Activated naive CD4-positive, alpha-beta T cell treated with anti-CD3 and anti-CD28 coated beads, Interleukin-2, amount 10 ng/mL, durations not matched to agents 7 days and 5 days (primary cell): ENCODE results near the gene STIP1.

Experiments
- CTCF ChIA-PET: fragments of 350-600 bp; sonication (Branson Sonifier 250); formaldehyde crosslinking; loops from one replicate; lab custom pipeline; 2021; ENCODE audit warnings: antibody characterized with exemption; lab: Charles Lee
- DNase-seq: peaks from one replicate; pipeline ENCODE4 v3.0.0-alpha.2; 2020
- H3K27ac Mint-ChIP-seq: one replicate; pipeline ENCODE4 v1.8.0; 2021; ENCODE audit warnings: mild to moderate bottlenecking, moderate library complexity, mixed read lengths
- H3K27me3 Mint-ChIP-seq: one replicate; pipeline ENCODE4 v1.8.0; 2021; ENCODE audit warnings: mild to moderate bottlenecking, mixed read lengths
- H3K36me3 Mint-ChIP-seq: one replicate; pipeline ENCODE4 v1.8.0; 2021; ENCODE audit warnings: mixed read lengths
- H3K4me1 Mint-ChIP-seq: one replicate; pipeline ENCODE4 v1.8.0; 2021; ENCODE audit warnings: mixed read lengths
- H3K4me3 Mint-ChIP-seq: one replicate; pipeline ENCODE4 v1.8.0; 2021; ENCODE audit warnings: mild to moderate bottlenecking, moderate library complexity, mixed read lengths
- H3K9me3 Mint-ChIP-seq: one replicate; pipeline ENCODE4 v1.8.0; 2021; ENCODE audit warnings: mixed read lengths

STIP1 gene

GRCh38 chr11:64165842-64166635, 19.9 kb upstream of the STIP1 start, which contains the start of gene MACROD1:
Gene MACROD1 (minus strand): TSS chr11:64166113. CDS start chr11:64165994, 119 bp downstream.
- CTCF ChIA-PET, result interaction anchor here (1.1 to 1.7 kb wide), 3 partner anchors 13 to 28 kb away, joined by 3 to 5 read pairs (median 5); no protein-coding TSS in a partner anchor
- DNase-seq, result peak; percentile 91
- Mint-ChIP-seq H3K27me3 (no peaks in the 10 kb centered on the region), H3K27ac (peak within 1 kb of the TSS; percentile 83), H3K4me1 (peaks cover 13% of the 10 kb centered on the region), H3K36me3 (no peaks in the 10 kb centered on the region), H3K4me3 (peak within 1 kb of the TSS; percentile 89), H3K9me3 (no peaks in the 10 kb centered on the region)

- DNase-seq, result no peak
- Mint-ChIP-seq H3K4me3 (no peak overlapping the region), H3K27me3 (no peaks in the 10 kb centered on the region), H3K9me3 (peaks cover 6% of the 10 kb centered on the region), H3K4me1 (peaks cover 7% of the 10 kb centered on the region), H3K27ac (no peak overlapping the region), H3K36me3 (peaks cover 4% of the 10 kb centered on the region)
- CTCF ChIA-PET, result interaction anchor here (0.6 to 1.8 kb wide), 3 partner anchors 18 to 183 kb away, joined by 3 to 7 read pairs (median 4); no protein-coding TSS in a partner anchor
Measured at GRCh38 chr11:64170419-64170818, 15.6 kb upstream of the STIP1 start.

- peaks cover 21% of the 10 kb centered on the region for H3K4me1 Mint-ChIP-seq
- no peak for DNase-seq
- H3K9me3 Mint-ChIP-seq, result peaks cover 6% of the 10 kb centered on the region
- no peak overlapping the region for H3K4me3 Mint-ChIP-seq
- no peak overlapping the region for H3K27ac Mint-ChIP-seq
- H3K27me3 Mint-ChIP-seq, result no peaks in the 10 kb centered on the region
- CTCF ChIA-PET, result no interaction called here
- peaks cover 15% of the 10 kb centered on the region for H3K36me3 Mint-ChIP-seq
Measured at GRCh38 chr11:64173616-64174355, 12.2 kb upstream of the STIP1 start.

DNA sequence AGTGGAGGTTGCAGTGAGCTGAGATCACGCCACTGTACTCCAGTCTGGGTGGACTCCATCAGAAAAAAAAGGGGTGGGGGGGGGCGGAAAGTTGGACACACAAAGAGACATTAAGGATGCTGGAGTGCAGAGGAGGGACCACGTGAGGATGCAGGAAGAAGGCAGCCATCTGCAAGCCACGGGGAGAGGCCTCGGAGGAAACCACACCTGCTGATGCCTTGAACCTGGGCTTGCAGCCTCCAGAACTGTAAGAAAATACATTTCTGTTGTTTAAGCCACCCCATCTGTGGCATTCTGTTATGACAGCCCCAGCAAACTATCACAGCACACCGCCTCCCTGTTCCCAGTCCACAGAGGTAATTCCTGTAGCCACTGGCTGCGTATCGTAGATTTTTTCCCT, 9.2 kb upstream of the STIP1 start:
- H3K4me1 Mint-ChIP-seq, result peaks cover 32% of the 10 kb centered on the region
- DNase-seq, result peak; percentile 51
- peaks cover 18% of the 10 kb centered on the region for H3K36me3 Mint-ChIP-seq
- no peaks in the 10 kb centered on the region for H3K27me3 Mint-ChIP-seq
- no peak overlapping the region for H3K4me3 Mint-ChIP-seq
- H3K9me3 Mint-ChIP-seq, result peaks cover 6% of the 10 kb centered on the region
- peak overlapping the region; percentile 83 for H3K27ac Mint-ChIP-seq
- CTCF ChIA-PET, result no interaction called here

DNA sequence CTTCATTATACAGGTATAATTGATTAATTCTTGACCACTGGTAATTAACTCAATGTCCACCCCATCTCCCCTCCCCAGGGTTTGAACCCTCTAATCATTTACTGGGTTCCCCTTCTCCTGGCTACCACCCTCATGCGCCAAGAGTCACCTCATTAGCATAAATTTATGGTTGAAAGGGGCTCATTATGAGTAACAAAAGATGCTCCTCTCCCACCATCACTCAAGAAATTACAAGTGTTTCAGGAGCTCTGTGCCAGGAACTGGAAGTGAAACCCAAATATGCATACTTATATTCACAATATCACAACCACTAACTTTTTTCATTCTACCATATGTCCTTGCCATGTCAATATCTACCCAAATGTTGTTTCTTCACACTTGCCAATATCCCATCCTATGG, 7.8 kb upstream of the STIP1 start:
- DNase-seq, result no peak
- peaks cover 18% of the 10 kb centered on the region for H3K36me3 Mint-ChIP-seq
- H3K4me1 Mint-ChIP-seq, result peaks cover 41% of the 10 kb centered on the region
- no peak overlapping the region for H3K4me3 Mint-ChIP-seq
- CTCF ChIA-PET, result no interaction called here
- H3K9me3 Mint-ChIP-seq, result peaks cover 6% of the 10 kb centered on the region
- H3K27ac Mint-ChIP-seq, result no peak overlapping the region
- no peaks in the 10 kb centered on the region for H3K27me3 Mint-ChIP-seq

DNA sequence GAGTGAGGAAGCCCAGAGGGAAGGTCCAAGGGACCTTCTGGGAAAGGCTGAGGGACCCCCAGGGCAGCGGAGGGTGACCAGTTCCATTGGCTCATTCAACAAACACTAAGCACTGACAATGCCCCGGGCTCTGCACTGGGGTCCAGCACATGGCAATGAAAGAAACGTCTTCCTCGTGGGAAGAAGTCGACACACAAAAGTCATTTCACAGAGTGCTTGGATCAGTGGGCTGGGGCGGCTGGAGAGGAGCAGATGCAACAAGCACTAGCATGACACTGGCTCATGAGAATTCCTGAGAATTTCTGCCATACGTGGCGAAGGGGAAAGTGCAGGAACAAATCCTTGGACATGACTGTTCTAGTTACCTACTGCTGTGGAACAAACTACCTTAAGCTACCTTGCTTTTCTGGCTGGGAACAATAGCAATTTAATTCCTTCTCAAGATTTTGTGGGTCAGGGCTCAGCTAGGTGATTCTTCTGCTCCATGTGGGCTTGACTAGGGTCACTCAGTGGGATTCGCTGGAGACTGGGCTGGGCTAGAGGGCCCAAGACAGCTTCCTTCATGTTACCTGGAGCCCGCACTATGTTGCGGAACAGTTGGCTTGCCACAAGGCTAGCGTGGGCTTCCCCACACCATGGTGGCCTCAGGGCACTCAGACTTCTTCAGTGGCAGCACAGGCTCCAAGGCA, 6.9 kb upstream of the STIP1 start:
- peaks cover 50% of the 10 kb centered on the region for H3K4me1 Mint-ChIP-seq
- DNase-seq, result no peak
- peaks cover 1% of the 10 kb centered on the region for H3K9me3 Mint-ChIP-seq
- H3K27ac Mint-ChIP-seq, result no peak overlapping the region
- CTCF ChIA-PET, result no interaction called here
- H3K4me3 Mint-ChIP-seq, result no peak overlapping the region
- H3K27me3 Mint-ChIP-seq, result no peaks in the 10 kb centered on the region
- H3K36me3 Mint-ChIP-seq, result peaks cover 16% of the 10 kb centered on the region

DNA sequence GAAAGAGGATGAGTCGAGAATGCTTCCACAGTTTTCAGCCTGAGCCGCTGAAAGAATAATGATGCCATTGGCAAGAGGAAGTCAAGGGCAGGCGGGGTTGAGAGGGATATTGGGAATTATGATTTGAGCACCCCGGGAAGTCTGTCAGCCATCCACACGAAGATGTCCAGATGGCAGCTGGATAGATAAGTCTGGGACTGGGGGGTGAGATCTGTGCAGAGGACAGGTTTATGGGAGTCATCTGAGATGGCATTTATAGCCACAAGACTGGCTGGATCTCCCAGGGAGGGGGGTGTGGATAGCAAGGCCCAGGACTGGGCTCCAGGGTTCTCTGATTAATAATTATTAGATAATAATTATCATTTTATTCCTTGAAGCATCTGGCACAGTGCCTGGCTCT, 5.1 kb upstream of the STIP1 start:
- no peaks in the 10 kb centered on the region for H3K9me3 Mint-ChIP-seq
- DNase-seq, result no peak
- CTCF ChIA-PET, result interaction anchor here (1.1 to 1.3 kb wide), 3 partner anchors 26 to 137 kb away, joined by 3 to 5 read pairs (median 3); partner anchors contain the start of genes FERMT3, PRDX5 and TRMT112
- H3K27ac Mint-ChIP-seq, result no peak overlapping the region
- H3K36me3 Mint-ChIP-seq, result peaks cover 14% of the 10 kb centered on the region
- peaks cover 59% of the 10 kb centered on the region for H3K4me1 Mint-ChIP-seq
- H3K4me3 Mint-ChIP-seq, result no peak overlapping the region
- no peaks in the 10 kb centered on the region for H3K27me3 Mint-ChIP-seq

DNA sequence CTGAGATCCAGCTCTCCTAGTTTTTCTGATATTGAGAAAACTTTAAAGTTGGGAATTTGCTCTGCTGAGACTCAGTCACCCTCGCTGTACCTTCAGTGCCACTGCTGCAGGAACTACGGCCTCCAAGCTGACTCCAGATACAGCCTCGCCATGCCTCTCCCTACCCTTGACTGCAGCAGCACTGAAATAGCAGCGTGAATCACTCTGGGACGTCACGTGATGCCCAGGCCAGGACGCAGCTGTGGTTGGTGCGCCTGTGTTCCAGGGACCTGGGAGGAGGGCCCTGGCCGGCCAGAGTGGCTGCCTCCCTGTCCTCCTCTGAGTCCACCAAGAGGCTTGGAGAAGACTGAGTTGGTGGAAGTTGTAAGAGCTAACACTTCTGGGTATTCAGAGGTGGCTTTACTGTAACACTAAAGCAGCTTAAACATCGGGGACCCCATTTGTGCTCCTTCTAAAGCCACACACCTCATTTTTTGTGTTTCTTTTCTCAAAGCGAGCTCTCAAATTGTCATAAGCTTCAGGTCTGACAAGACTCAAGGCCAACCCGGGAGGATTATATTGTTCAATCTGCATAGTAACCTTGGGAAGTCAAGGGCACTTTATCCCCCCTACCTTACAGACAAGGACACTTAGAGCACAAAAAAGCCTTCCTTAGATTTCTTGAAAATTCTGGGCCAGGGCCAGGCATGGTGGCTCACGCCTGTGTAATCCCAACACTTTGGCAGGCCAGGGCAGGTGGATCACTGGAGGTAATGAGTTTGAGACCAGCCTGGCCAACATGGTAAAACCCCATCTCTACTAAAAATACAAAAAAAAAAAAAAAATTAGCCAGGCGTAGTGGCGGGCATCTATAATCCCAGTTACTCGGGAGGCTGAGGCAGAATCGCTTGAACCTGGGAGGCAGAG, 4.2 kb upstream of the STIP1 start:
- Mint-ChIP-seq H3K27me3 (no peaks in the 10 kb centered on the region), H3K4me3 (no peak overlapping the region), H3K4me1 (peaks cover 55% of the 10 kb centered on the region), H3K9me3 (no peaks in the 10 kb centered on the region), H3K36me3 (peaks cover 15% of the 10 kb centered on the region), H3K27ac (no peak overlapping the region)
- DNase-seq, result peak; percentile 72
- CTCF ChIA-PET, result interaction anchor here (0.7 to 1.3 kb wide), 5 partner anchors 22 to 136 kb away, joined by 3 to 5 read pairs (median 3); partner anchors contain the start of genes FERMT3, PRDX5 and TRMT112

- Mint-ChIP-seq H3K36me3 (peaks cover 8% of the 10 kb centered on the region), H3K27me3 (no peaks in the 10 kb centered on the region), H3K27ac (peak overlapping the region; percentile 3), H3K4me3 (peak overlapping the region; percentile 23), H3K4me1 (peaks cover 45% of the 10 kb centered on the region), H3K9me3 (no peaks in the 10 kb centered on the region)
- no peak for DNase-seq
- CTCF ChIA-PET, result interaction anchor here (1.4 kb wide), 1 partner anchor 184 kb away, joined by 5 read pairs; no protein-coding TSS in a partner anchor
Measured at GRCh38 chr11:64183890-64184289, 2.1 kb upstream of the STIP1 start.

- no peaks in the 10 kb centered on the region for H3K27me3 Mint-ChIP-seq
- peaks cover 51% of the 10 kb centered on the region for H3K4me1 Mint-ChIP-seq
- no peak for DNase-seq
- peaks cover 10% of the 10 kb centered on the region for H3K36me3 Mint-ChIP-seq
- CTCF ChIA-PET, result interaction anchor here (0.7 to 2.5 kb wide), 5 partner anchors 20 to 185 kb away, joined by 3 to 9 read pairs (median 3); partner anchors contain the start of gene FERMT3
- H3K27ac Mint-ChIP-seq, result peak overlapping the region; percentile 99
- no peaks in the 10 kb centered on the region for H3K9me3 Mint-ChIP-seq
- peak overlapping the region; percentile 99 for H3K4me3 Mint-ChIP-seq
Measured at GRCh38 chr11:64185175-64185692, 737 bp upstream of the STIP1 start.

DNA sequence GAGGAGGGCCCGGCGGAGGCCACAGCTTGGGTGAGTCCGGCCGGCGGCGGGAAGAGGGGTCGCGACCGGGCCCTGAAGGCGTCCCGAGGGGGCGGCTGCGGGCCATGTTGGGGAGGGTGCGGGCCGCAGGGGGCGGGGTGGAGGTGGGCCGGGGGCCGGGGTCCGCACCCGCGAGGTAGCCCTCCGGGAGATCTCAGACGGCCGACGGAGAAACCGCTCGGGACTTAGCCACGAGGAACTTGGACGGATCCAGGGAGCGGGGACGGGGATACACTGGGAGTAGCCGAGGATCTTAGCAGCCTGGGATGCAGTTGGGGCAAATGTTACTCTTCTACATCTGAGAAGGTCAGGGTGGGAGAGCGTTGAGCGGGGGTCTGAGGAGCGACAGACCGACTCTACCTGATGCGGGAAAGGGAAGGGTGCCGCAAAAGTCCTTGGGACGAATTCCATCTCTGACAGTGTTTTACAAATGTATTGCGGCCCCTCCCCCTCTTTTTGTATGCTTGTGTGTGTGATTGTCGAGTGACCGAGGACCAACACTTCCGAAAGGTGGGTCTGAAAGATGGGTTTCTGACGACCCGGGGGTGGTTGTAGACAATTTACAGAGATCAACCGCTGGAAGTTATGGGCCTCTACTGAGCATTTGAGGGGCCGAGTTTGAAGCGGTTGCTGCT, 658 bp downstream of the STIP1 start:
- Mint-ChIP-seq H3K27me3 (no peaks in the 10 kb centered on the region), H3K4me1 (peaks cover 47% of the 10 kb centered on the region), H3K9me3 (no peaks in the 10 kb centered on the region), H3K27ac (no peak overlapping the region), H3K4me3 (no peak overlapping the region), H3K36me3 (peaks cover 15% of the 10 kb centered on the region)
- CTCF ChIA-PET, result interaction anchor here (0.9 to 2.5 kb wide), 5 partner anchors 18 to 185 kb away, joined by 4 to 9 read pairs (median 5); partner anchors contain the start of gene FERMT3
- DNase-seq, result peak; percentile 64

GRCh38 chr11:64192434-64192833, 6.5 kb downstream of the STIP1 start:
- Mint-ChIP-seq H3K27me3 (no peaks in the 10 kb centered on the region), H3K4me3 (no peak overlapping the region), H3K36me3 (peaks cover 57% of the 10 kb centered on the region), H3K27ac (no peak overlapping the region), H3K4me1 (peaks cover 31% of the 10 kb centered on the region), H3K9me3 (no peaks in the 10 kb centered on the region)
- DNase-seq, result no peak
- CTCF ChIA-PET, result interaction anchor here (2.4 kb wide), 1 partner anchor 12 kb away, joined by 11 read pairs; no protein-coding TSS in a partner anchor
